ENCODE measurements around the gene ADAMTS18.
"Not testable (repeated sequence)": the region's sequence is repeated elsewhere in the genome, so short reads cannot be mapped to it uniquely, and the experiment has no call there.

The ADAMTS18 gene

GRCh38 chr16:77434530-77435271 is at the start of gene ADAMTS18:
Gene ADAMTS18 (minus strand): TSS chr16:77435034. CDS start chr16:77434695, 339 bp downstream.
- FAIRE-seq (no peak), DNase-seq (ENCODE audit: low spot score) (no peak)

- DNase-seq (ENCODE audit: low spot score) (no peak), FAIRE-seq (no peak)
These were observed 46.0 kb upstream of the ADAMTS18 start for GRCh38 chr16:77480681-77481315.

- FAIRE-seq, result no peak
These were observed 37.4 kb upstream of the ADAMTS18 start for GRCh38 chr16:77472262-77472661.

GRCh38 chr16:77470851-77471250 is 36.0 kb upstream of the ADAMTS18 start:
- FAIRE-seq, result no peak
- DNase-seq (ENCODE audit: low spot score), result no peak

More at GRCh38 chr16:77472262-77472661, 37.4 kb upstream of the ADAMTS18 start:
- DNase-seq (ENCODE audit: low spot score), result no peak

GRCh38 chr16:77469634-77470033 is 34.8 kb upstream of the ADAMTS18 start:
- no peak for DNase-seq (ENCODE audit: low spot score)
- no peak for FAIRE-seq

GRCh38 chr16:77468831-77469230 is 34.0 kb upstream of the ADAMTS18 start:
- DNase-seq (ENCODE audit: low spot score) (no peak), FAIRE-seq (no peak)

- DNase-seq (ENCODE audit: low spot score) (no peak), FAIRE-seq (no peak)
These were observed 33.0 kb upstream of the ADAMTS18 start for GRCh38 chr16:77467821-77468335.

GRCh38 chr16:77463659-77464058 is 28.8 kb upstream of the ADAMTS18 start:
- DNase-seq (ENCODE audit: low spot score); FAIRE-seq: not testable (repeated sequence)

GRCh38 chr16:77462894-77463293 is 28.1 kb upstream of the ADAMTS18 start:
- FAIRE-seq (no peak), DNase-seq (ENCODE audit: low spot score) (no peak)

- FAIRE-seq, result no peak
- DNase-seq (ENCODE audit: low spot score), result no peak
These were observed 24.9 kb upstream of the ADAMTS18 start for GRCh38 chr16:77459534-77460254.

GRCh38 chr16:77457046-77457445 is 22.2 kb upstream of the ADAMTS18 start:
- FAIRE-seq (no peak), DNase-seq (ENCODE audit: low spot score) (no peak)

- FAIRE-seq, result no peak
These were observed 17.4 kb upstream of the ADAMTS18 start for GRCh38 chr16:77452243-77452642.

GRCh38 chr16:77450790-77451487 is 16.1 kb upstream of the ADAMTS18 start:
- DNase-seq (ENCODE audit: low spot score), result no peak
- no peak for FAIRE-seq

More at GRCh38 chr16:77452243-77452642, 17.4 kb upstream of the ADAMTS18 start:
- DNase-seq (ENCODE audit: low spot score), result no peak

- FAIRE-seq (no peak), DNase-seq (ENCODE audit: low spot score) (no peak)
These were observed 14.4 kb upstream of the ADAMTS18 start for GRCh38 chr16:77449208-77449607.

GRCh38 chr16:77445324-77445723 is 10.5 kb upstream of the ADAMTS18 start:
- DNase-seq (ENCODE audit: low spot score) (no peak), FAIRE-seq (no peak)

GRCh38 chr16:77444147-77444460 is 9.3 kb upstream of the ADAMTS18 start:
- no peak for FAIRE-seq
- no peak for DNase-seq (ENCODE audit: low spot score)

GRCh38 chr16:77443357-77444146 is 8.7 kb upstream of the ADAMTS18 start:
- DNase-seq (ENCODE audit: low spot score), result no peak
- no peak for FAIRE-seq

- FAIRE-seq (no peak), DNase-seq (ENCODE audit: low spot score) (no peak)
These were observed 7.2 kb upstream of the ADAMTS18 start for GRCh38 chr16:77442078-77442477.

GRCh38 chr16:77439106-77439505 is 4.3 kb upstream of the ADAMTS18 start:
- no peak for FAIRE-seq
- no peak for DNase-seq (ENCODE audit: low spot score)

- no peak for DNase-seq (ENCODE audit: low spot score)
These were observed 3.0 kb upstream of the ADAMTS18 start for GRCh38 chr16:77437859-77438258.

More at GRCh38 chr16:77437859-77438258, 3.0 kb upstream of the ADAMTS18 start:
- no peak for FAIRE-seq

Measured in urothelium cell line (cell line).